CD4-positive, alpha-beta T cell (primary cell): ENCODE measurements around the gene LAMTOR1. TPM values are rescaled to one million over a fixed set of nuclear protein-coding genes. Genes with fewer than 3 reads are reported as not detected.
A peak's percentile ranks its signal among the peaks of the same experiment; 100 is the strongest.

Experiments
- ATAC-seq: fragments of 200-7000 bp; cut with Tn5 transposase; one replicate; pipeline ENCODE4 v1.10.0; 2022; ENCODE audit warnings: mild to moderate bottlenecking; ENCODE audit not compliant: poor library complexity
- CTCF ChIA-PET: fragments of 350-600 bp; sonication (Branson Sonifier 250); formaldehyde crosslinking; loops from one replicate; lab custom pipeline; 2021; ENCODE audit warnings: antibody characterized with exemption, inconsistent platforms; lab: Charles Lee
- POLR2A ChIA-PET: fragments of 350-600 bp; sonication (Branson Sonifier 250); formaldehyde crosslinking; loops from one replicate; lab custom pipeline; 2021; ENCODE audit warnings: antibody characterized with exemption, inconsistent platforms; lab: Charles Lee
- DNase-seq, 14 experiments: peaks; one replicate each; pipeline ENCODE4 v3.0.0-alpha.2; 2013 to 2020; ENCODE audit warnings: mixed read lengths in 2 of 14
- H3K27ac ChIP-seq, 2 donors: one replicate each; pipeline versions ENCODE4 v1.5.1 to v1.7.0; 2013; ENCODE audit warnings: low read length in 2 of 2, low read depth in 1 of 2, mild to moderate bottlenecking in 1 of 2
- H3K27me3 ChIP-seq, 2 experiments: 1 replicate in 1 of 2; 2 replicates in 1 of 2; pipeline versions ENCODE4 v1.6.1 to v1.7.0; 2013; ENCODE audit warnings: low read length in 2 of 2, control low read depth in 1 of 2, mild to moderate bottlenecking in 1 of 2, moderate library complexity in 1 of 2; ENCODE audit not compliant: insufficient read depth in 2 of 2, control insufficient read depth in 1 of 2
- H3K36me3 ChIP-seq: one replicate; pipeline ENCODE4 v1.6.1; 2013; ENCODE audit warnings: low read length, control low read depth; ENCODE audit not compliant: insufficient read depth
- H3K4me1 ChIP-seq: one replicate; pipeline ENCODE4 v1.6.1; 2013; ENCODE audit warnings: low read length, control low read depth; ENCODE audit not compliant: insufficient read depth
- H3K4me3 ChIP-seq: one replicate; pipeline ENCODE4 v1.5.1; 2013; ENCODE audit warnings: mild to moderate bottlenecking, low read length, moderate library complexity
- H3K9me3 ChIP-seq, 2 experiments: 1 replicate in 1 of 2; 2 replicates in 1 of 2; pipeline versions ENCODE4 v1.6.1 to v1.7.0; 2013; ENCODE audit warnings: low read length in 2 of 2, mild to moderate bottlenecking in 2 of 2, control low read depth in 1 of 2, moderate library complexity in 1 of 2; ENCODE audit not compliant: control insufficient read depth in 1 of 2, insufficient read depth in 1 of 2
- H3K27ac Mint-ChIP-seq: one replicate; pipeline ENCODE4 v1.8.0; 2020; ENCODE audit warnings: mixed read lengths
- H3K27me3 Mint-ChIP-seq: one replicate; pipeline ENCODE4 v1.8.0; 2021; ENCODE audit warnings: mixed read lengths
- H3K36me3 Mint-ChIP-seq: one replicate; pipeline ENCODE4 v1.8.0; 2021; ENCODE audit warnings: low read depth, mixed read lengths
- H3K4me1 Mint-ChIP-seq: one replicate; pipeline ENCODE4 v1.8.0; 2021; ENCODE audit warnings: low read depth, mixed read lengths
- H3K4me3 Mint-ChIP-seq: one replicate; pipeline ENCODE4 v1.8.0; 2020; ENCODE audit warnings: mild to moderate bottlenecking, mixed read lengths
- H3K9me3 Mint-ChIP-seq: one replicate; pipeline ENCODE4 v1.8.0; 2020; ENCODE audit warnings: mixed read lengths
- intact Hi-C, 2 experiments: fragments of 100-400 bp; cut with DNase I in 1 of 2; cut with micrococcal nuclease in 1 of 2; formaldehyde crosslinking; loops; one replicate each; pipeline versions ENCODE4 v1.15.1 to v1.9.0; 2023 to 2025; cut with DNase I, micrococcal nuclease
- total RNA-seq, 174 experiments: library from RNA in 2 of 174; stranded (reverse) in 2 of 174; gene quantifications; one replicate each; pipeline ENCODE4 v1.2.3 and lab custom pipeline; 2021 to 2026
- TF ChIP-seq, protein P1 (sequence below): fragments of 200-600 bp; IDR thresholded peaks from one replicate; pipeline ENCODE4 v1.8.0; 2022; ENCODE audit warnings: antibody characterized with exemption, mild to moderate bottlenecking

LAMTOR1 gene
- total RNA-seq, 2 experiments from 2014 or later: 29.5 to 30.4 TPM

DNA sequence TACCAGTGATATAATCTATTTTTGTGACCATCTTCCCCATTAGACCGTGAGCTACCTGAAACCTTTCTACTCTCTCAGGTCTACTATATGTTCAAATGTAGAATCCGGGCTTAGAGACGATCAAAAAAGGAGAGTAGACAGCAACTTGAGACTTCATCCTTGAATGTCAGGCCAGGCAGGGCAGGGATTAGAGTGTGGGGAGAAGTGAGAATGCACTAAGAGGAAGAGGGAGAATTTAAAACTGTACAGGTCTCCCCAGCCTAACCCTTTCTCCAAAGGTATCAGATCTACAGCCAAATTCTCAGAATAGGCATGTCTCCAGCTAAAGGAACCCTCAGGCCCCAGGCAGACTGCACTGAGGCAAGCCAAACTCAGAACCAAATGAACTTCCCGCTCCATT is 935 bp downstream of the LAMTOR1 start:
- Mint-ChIP-seq H3K4me3 (peak overlapping the region; percentile 91), H3K4me1 (peaks cover 49% of the 10 kb centered on the region), H3K27ac (peak overlapping the region; percentile 98), H3K36me3 (peaks cover 58% of the 10 kb centered on the region), H3K27me3 (no peaks in the 10 kb centered on the region), H3K9me3 (no peaks in the 10 kb centered on the region)
- H3K4me3 ChIP-seq: peak overlapping the region; percentile 93
- peak overlapping the region; percentile 88 to 93 for H3K27ac ChIP-seq
- POLR2A ChIA-PET: interaction anchor here (0.7 to 4.3 kb wide), 5 partner anchors 10 to 174 kb away, joined by 3 to 19 read pairs (median 6); partner anchors contain the start of genes ANAPC15, RNF121 and XNDC1N
- H3K4me1 ChIP-seq: peaks cover 34% of the 10 kb centered on the region
- intact Hi-C loops: loop anchor here in 1 of 2 experiments (10.0 kb wide), 1 partner anchor 307 kb away; no protein-coding TSS in a partner anchor
- CTCF ChIA-PET: interaction anchor here (1.3 to 8.4 kb wide), 3 partner anchors 11 to 77 kb away, joined by 3 to 33 read pairs (median 21); no protein-coding TSS in a partner anchor
- TF ChIP-seq, protein P1, sequence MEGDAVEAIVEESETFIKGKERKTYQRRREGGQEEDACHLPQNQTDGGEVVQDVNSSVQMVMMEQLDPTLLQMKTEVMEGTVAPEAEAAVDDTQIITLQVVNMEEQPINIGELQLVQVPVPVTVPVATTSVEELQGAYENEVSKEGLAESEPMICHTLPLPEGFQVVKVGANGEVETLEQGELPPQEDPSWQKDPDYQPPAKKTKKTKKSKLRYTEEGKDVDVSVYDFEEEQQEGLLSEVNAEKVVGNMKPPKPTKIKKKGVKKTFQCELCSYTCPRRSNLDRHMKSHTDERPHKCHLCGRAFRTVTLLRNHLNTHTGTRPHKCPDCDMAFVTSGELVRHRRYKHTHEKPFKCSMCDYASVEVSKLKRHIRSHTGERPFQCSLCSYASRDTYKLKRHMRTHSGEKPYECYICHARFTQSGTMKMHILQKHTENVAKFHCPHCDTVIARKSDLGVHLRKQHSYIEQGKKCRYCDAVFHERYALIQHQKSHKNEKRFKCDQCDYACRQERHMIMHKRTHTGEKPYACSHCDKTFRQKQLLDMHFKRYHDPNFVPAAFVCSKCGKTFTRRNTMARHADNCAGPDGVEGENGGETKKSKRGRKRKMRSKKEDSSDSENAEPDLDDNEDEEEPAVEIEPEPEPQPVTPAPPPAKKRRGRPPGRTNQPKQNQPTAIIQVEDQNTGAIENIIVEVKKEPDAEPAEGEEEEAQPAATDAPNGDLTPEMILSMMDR: no peak
- no peaks in the 10 kb centered on the region for H3K27me3 ChIP-seq
- DNase-seq (no peak), ATAC-seq (no peak)
- peaks cover 28% of the 10 kb centered on the region for H3K36me3 ChIP-seq
- no peaks in the 10 kb centered on the region for H3K9me3 ChIP-seq

DNA sequence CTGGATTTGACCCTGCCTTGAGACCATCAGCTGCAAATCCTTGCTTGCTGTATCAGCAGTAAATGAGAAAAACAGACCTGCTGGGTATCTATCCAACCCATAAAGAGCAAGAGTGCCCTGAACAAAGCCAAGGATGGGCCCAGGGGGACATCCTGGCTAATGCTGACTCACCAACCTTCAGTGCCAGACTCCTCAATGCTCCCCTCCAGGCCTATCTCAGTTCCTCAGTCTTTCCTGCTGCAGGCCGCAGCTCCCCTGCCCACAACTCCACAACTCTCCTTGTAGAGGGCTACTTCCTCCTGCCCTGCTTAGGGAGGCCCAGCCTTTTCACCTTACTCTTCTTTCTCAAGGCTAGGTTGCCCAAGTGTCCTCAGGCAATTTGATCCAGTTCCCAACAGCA is 2.6 kb downstream of the LAMTOR1 start:
- Histone ChIP-seq H3K4me1 (peaks cover 34% of the 10 kb centered on the region), H3K4me3 (no peak overlapping the region), H3K9me3 (no peaks in the 10 kb centered on the region), H3K27me3 (no peaks in the 10 kb centered on the region), H3K36me3 (peaks cover 35% of the 10 kb centered on the region), H3K27ac (no peak overlapping the region)
- ChIA-PET CTCF (interaction anchor here (0.7 to 8.4 kb wide), 3 partner anchors 9 to 75 kb away, joined by 3 to 33 read pairs (median 21); no protein-coding TSS in a partner anchor), POLR2A (interaction anchor here (4.3 kb wide), 1 partner anchor 12 kb away, joined by 19 read pairs; the partner anchor contains the start of gene ANAPC15)
- TF ChIP-seq, protein P1: no peak
- H3K27me3 Mint-ChIP-seq: no peaks in the 10 kb centered on the region
- peaks cover 61% of the 10 kb centered on the region for H3K36me3 Mint-ChIP-seq
- H3K27ac Mint-ChIP-seq: peak overlapping the region; percentile 98
- H3K4me3 Mint-ChIP-seq: no peak overlapping the region
- DNase-seq (peak in 2 of 14 experiments; percentile 40 to 45), ATAC-seq (no peak)
- intact Hi-C loops: loop anchor here in 1 of 2 experiments (2.0 to 10.0 kb wide), 2 partner anchors 18 to 306 kb away; no protein-coding TSS in a partner anchor
- peaks cover 47% of the 10 kb centered on the region for H3K4me1 Mint-ChIP-seq
- H3K9me3 Mint-ChIP-seq: no peaks in the 10 kb centered on the region

DNA sequence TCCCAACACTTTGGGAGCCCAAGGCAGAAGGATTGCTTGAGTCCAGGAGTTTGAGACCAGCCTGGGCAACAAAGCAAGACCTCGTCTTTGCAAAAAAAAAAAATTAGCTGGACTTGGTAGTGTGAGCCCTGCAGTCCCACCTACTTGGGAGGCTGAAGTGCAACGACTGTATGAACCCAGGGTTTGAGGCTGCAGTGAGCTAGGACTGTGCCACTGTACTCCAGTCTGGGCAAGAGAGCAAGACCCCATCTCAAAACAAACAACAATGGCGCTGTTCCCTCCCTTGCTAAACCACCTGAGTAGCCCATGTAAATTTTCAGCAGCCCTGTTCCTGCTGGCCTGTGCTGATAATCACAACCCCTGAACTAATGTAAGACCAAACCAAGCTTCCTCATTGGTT is 3.1 kb downstream of the LAMTOR1 start:
- no peaks in the 10 kb centered on the region for H3K9me3 ChIP-seq
- H3K4me1 ChIP-seq: peaks cover 34% of the 10 kb centered on the region
- Mint-ChIP-seq H3K9me3 (no peaks in the 10 kb centered on the region), H3K27me3 (no peaks in the 10 kb centered on the region), H3K4me1 (peaks cover 43% of the 10 kb centered on the region), H3K36me3 (peaks cover 60% of the 10 kb centered on the region), H3K27ac (no peak overlapping the region), H3K4me3 (no peak overlapping the region)
- TF ChIP-seq, protein P1: no peak
- H3K27me3 ChIP-seq: no peaks in the 10 kb centered on the region
- no peak overlapping the region for H3K4me3 ChIP-seq
- intact Hi-C loops: loop anchor here in 1 of 2 experiments (2.0 to 10.0 kb wide), 2 partner anchors 17 to 305 kb away; no protein-coding TSS in a partner anchor
- ChIA-PET CTCF (interaction anchor here (1.3 to 8.4 kb wide), 3 partner anchors 9 to 74 kb away, joined by 6 to 33 read pairs (median 21); no protein-coding TSS in a partner anchor), POLR2A (interaction anchor here (0.9 to 4.3 kb wide), 2 partner anchors 9 to 13 kb away, joined by 3 to 19 read pairs; partner anchors contain the start of gene ANAPC15)
- no peak for ATAC-seq
- no peak for DNase-seq
- H3K27ac ChIP-seq: no peak overlapping the region
- H3K36me3 ChIP-seq: peaks cover 37% of the 10 kb centered on the region
